PC-9 (cell line): ENCODE data around the gene TRPV5.

Experiments
- CTCF ChIP-seq: fragments of 200-600 bp; sonication (generic); conservative IDR thresholded peaks from 2 replicates; pipeline ENCODE4 v1.6.1; 2017; ENCODE audit warnings: mixed run types, antibody characterized with exemption, mild to moderate bottlenecking, moderate library complexity
- EZH2 ChIP-seq: fragments of 200-600 bp; sonication (generic); IDR thresholded peaks from 2 replicates; pipeline ENCODE4 v1.8.0; 2017; ENCODE audit warnings: antibody characterized with exemption, low read depth

GRCh38 chr7:142906643-142907042 is 26.9 kb downstream of the TRPV5 start:
- TF ChIP-seq CTCF, result no peak
- no peak for TF ChIP-seq EZH2
